ENCODE data around the gene RAC3. TPM values are rescaled to one million over a fixed set of nuclear protein-coding genes. Genes with fewer than 3 reads are reported as not detected.

Gene RAC3
- total RNA-seq, 1 experiment from 2014 or later, result 84.8 TPM

GRCh38 chr17:81991684-81992305 is 39.7 kb upstream of the RAC3 start:
- Histone ChIP-seq H3T11ph (ENCODE audit: low read length) (no peak overlapping the region), H3K4ac (ENCODE audit: low read depth, low read length) (no peak overlapping the region), H3K18ac (ENCODE audit: insufficient read length, low read depth, low read length) (no peak overlapping the region), H3K4me1 (ENCODE audit: insufficient read depth, low read length) (no peaks in the 10 kb centered on the region; the same call in 1 of the 2 replicates), H3K56ac (ENCODE audit: insufficient read length, low read depth, low read length) (no peak overlapping the region), H3K14ac (ENCODE audit: insufficient read depth, low read length) (no peak overlapping the region), H2BK15ac (ENCODE audit: low read depth, low read length) (no peak overlapping the region), H2AFZ (ENCODE audit: low read length) (no peak overlapping the region), H2BK20ac (ENCODE audit: low read depth, low read length, poor library complexity, severe bottlenecking) (no peak overlapping the region), H3K23me2 (ENCODE audit: insufficient read length, low read depth, low read length, poor library complexity, severe bottlenecking) (no peaks in the 10 kb centered on the region), H4K91ac (ENCODE audit: insufficient read length, low read depth, low read length) (no peak overlapping the region), H3K27ac (ENCODE audit: insufficient read length, low read depth, low read length) (no peak overlapping the region), H4K5ac (ENCODE audit: insufficient read length, low read depth, low read length) (no peak overlapping the region), H2AK5ac (ENCODE audit: insufficient read length, low read length) (no peak overlapping the region), H3K4me2 (ENCODE audit: insufficient read depth, insufficient read length, low read length) (no peak overlapping the region), H3K79me2 (ENCODE audit: insufficient read depth, low read length) (no peaks in the 10 kb centered on the region; the same call in 1 of the 2 replicates), H3K79me1 (ENCODE audit: insufficient read depth, low read depth, low read length, poor library complexity, severe bottlenecking) (no peaks in the 10 kb centered on the region), H4K20me1 (ENCODE audit: control insufficient read depth, insufficient read depth, insufficient read length) (no peaks in the 10 kb centered on the region), H2BK5ac (ENCODE audit: insufficient read length, low read length) (no peak overlapping the region), H2BK120ac (ENCODE audit: low read depth, low read length, poor library complexity, severe bottlenecking) (no peak overlapping the region), H2BK12ac (ENCODE audit: insufficient read length, low read depth, low read length) (no peak overlapping the region), H3K9me3 (ENCODE audit: control insufficient read depth, low read depth, low read length) (no peaks in the 10 kb centered on the region), H3K23ac (ENCODE audit: insufficient read length, low read depth, low read length) (no peak overlapping the region), H3K9ac (ENCODE audit: extremely low read depth, insufficient read length, low read length) (no peak overlapping the region), H4K8ac (replicated peaks; ENCODE audit: insufficient read length, low read depth, low read length) (no peak overlapping the region), H3K27me3 (ENCODE audit: insufficient read depth, low read length) (no peaks in the 10 kb centered on the region)
- Mint-ChIP-seq H3K27ac (peak overlapping the region in 1 of 3 experiments; percentile 40; a peak in 1 of 7 replicates), H3K4me3 (no peak overlapping the region; a peak in 1 of 5 replicates), H3K36me3 (ENCODE audit: insufficient read depth in 1 of 3, low read depth in 3 of 3) (peaks cover 0 to 24% (median 15%) of the 10 kb centered on the region in 3 experiments; a peak in 6 of 7 replicates), H3K4me1 (peaks cover 21 to 37% of the 10 kb centered on the region in 2 experiments), H3K27me3 (ENCODE audit: low read depth) (no peaks in the 10 kb centered on the region), H3K9me3 (no peaks in the 10 kb centered on the region)
- WGBS (ENCODE audit: extremely low coverage, insufficient read length, low lambda C conversion rate), result no CpG with 5 or more reads among the region's 31 CpGs
- DNase-seq, result peak; percentile 76
- no peak for TF ChIP-seq CTCF (conservative IDR thresholded peaks at IDR 0.05)

Data from H9 (cell line).